ENCODE measurements around the gene SFRP4. TPM values are rescaled to one million over a fixed set of nuclear protein-coding genes. Genes with fewer than 3 reads are reported as not detected.

Gene SFRP4
- total RNA-seq, 3 donors from 2014 or later (not counting 1 experiment from before 2014, with no cell fraction given): 0.09 TPM; not detected in 2

DNA sequence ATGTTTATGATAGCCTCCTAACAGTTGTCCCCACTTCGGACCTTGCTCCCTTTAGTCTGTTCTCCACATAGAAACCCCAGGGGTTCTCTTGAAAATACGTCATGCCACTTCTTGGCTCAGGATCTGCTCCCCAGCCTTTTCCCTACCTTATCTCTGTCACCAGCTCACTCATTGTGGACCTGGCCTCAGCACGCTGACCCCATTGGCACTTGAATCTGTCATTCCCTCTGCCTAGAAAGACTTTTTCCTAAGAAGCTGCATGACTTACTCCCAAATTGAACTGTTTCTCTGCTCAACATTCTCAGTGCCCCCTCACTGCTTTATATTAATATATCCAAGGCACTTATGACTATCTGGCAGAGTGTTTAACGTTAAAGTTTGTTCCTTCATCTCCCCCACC, 12.3 kb upstream of the SFRP4 start:
- Mint-ChIP-seq H3K9me3 (no peaks in the 10 kb centered on the region), H3K27me3 (ENCODE audit: low read depth in 2 of 2) (no peaks in the 10 kb centered on the region), H3K27ac (no peak overlapping the region), H3K4me3 (no peak overlapping the region), H3K4me1 (no peaks in the 10 kb centered on the region), H3K36me3 (no peaks in the 10 kb centered on the region)
- intact Hi-C loops (cut with micrococcal nuclease): no loop called here
- H3K9me3 ChIP-seq (ENCODE audit: control insufficient read depth, insufficient read depth, low read length): peaks cover 2% of the 10 kb centered on the region
- WGBS (ENCODE audit: insufficient coverage): 86% methylated on average over 3 of the region's 4 CpGs
- H3K4me1 ChIP-seq (ENCODE audit: control insufficient read depth, insufficient read depth, low read length): no peaks in the 10 kb centered on the region
- TF ChIP-seq CTCF (IDR thresholded peaks at IDR 0.05): no peak
- no peaks in the 10 kb centered on the region for H3K36me3 ChIP-seq (ENCODE audit: control insufficient read depth, insufficient read depth, low read length)
- no peak overlapping the region for H3K27ac ChIP-seq (ENCODE audit: low read length)
- H3K27me3 ChIP-seq (ENCODE audit: control insufficient read depth, insufficient read depth, low read length): no peaks in the 10 kb centered on the region
- no peak overlapping the region for H3K4me3 ChIP-seq (ENCODE audit: low read length)
- DNase-seq (no peak), ATAC-seq (no peak)

GRCh38 chr7:37927773-37928444, 11.3 kb upstream of the SFRP4 start:
- no peak for TF ChIP-seq CTCF (IDR thresholded peaks at IDR 0.05)
- Histone ChIP-seq H3K27me3 (ENCODE audit: control insufficient read depth, insufficient read depth, low read length) (no peaks in the 10 kb centered on the region), H3K4me1 (ENCODE audit: control insufficient read depth, insufficient read depth, low read length) (no peaks in the 10 kb centered on the region), H3K9me3 (ENCODE audit: control insufficient read depth, insufficient read depth, low read length) (peaks cover 2% of the 10 kb centered on the region), H3K4me3 (ENCODE audit: low read length) (no peak overlapping the region), H3K27ac (ENCODE audit: low read length) (no peak overlapping the region), H3K36me3 (ENCODE audit: control insufficient read depth, insufficient read depth, low read length) (no peaks in the 10 kb centered on the region)
- 77% methylated on average over 2 of the region's 2 CpGs for WGBS (ENCODE audit: insufficient coverage)
- ATAC-seq (no peak), DNase-seq (no peak)
- no peak overlapping the region for H3K4me3 Mint-ChIP-seq
- intact Hi-C loops (cut with micrococcal nuclease): no loop called here
- no peak overlapping the region for H3K27ac Mint-ChIP-seq
- H3K36me3 Mint-ChIP-seq: no peaks in the 10 kb centered on the region
- H3K27me3 Mint-ChIP-seq (ENCODE audit: low read depth in 2 of 2): peaks cover 0 to 4% of the 10 kb centered on the region in 2 donors
- no peaks in the 10 kb centered on the region for H3K9me3 Mint-ChIP-seq
- H3K4me1 Mint-ChIP-seq: no peaks in the 10 kb centered on the region

DNA sequence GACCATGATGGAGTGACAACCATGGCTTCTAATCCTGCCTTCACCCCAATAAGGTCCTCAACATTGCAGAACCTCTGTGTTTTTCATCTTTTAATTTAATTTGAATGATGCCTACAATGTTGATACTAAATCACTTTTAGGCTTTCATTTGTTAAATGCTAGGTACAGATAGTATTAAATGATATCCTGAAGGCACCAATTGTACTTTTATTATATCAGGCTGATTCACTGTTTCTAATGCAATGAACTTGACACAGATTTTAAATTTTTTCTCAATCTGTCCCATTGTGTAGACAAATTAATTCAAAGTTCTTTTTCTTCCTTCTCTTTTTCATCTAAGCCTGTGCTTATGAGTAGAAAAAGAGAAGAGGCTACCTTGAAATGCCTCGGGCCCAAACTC, 9.0 kb upstream of the SFRP4 start:
- Mint-ChIP-seq H3K36me3 (no peaks in the 10 kb centered on the region), H3K27ac (no peak overlapping the region), H3K4me3 (no peak overlapping the region), H3K9me3 (no peaks in the 10 kb centered on the region), H3K4me1 (peaks cover 6% of the 10 kb centered on the region in 2 donors), H3K27me3 (ENCODE audit: low read depth in 2 of 2) (peaks cover 5 to 8% of the 10 kb centered on the region in 2 donors)
- DNase-seq (no peak), ATAC-seq (no peak)
- peaks cover 2% of the 10 kb centered on the region for H3K9me3 ChIP-seq (ENCODE audit: control insufficient read depth, insufficient read depth, low read length)
- no peak for TF ChIP-seq CTCF (IDR thresholded peaks at IDR 0.05)
- H3K27ac ChIP-seq (ENCODE audit: low read length): no peak overlapping the region
- no peak overlapping the region for H3K4me3 ChIP-seq (ENCODE audit: low read length)
- H3K4me1 ChIP-seq (ENCODE audit: control insufficient read depth, insufficient read depth, low read length): peaks cover 6% of the 10 kb centered on the region
- H3K27me3 ChIP-seq (ENCODE audit: control insufficient read depth, insufficient read depth, low read length): no peaks in the 10 kb centered on the region
- intact Hi-C loops (cut with micrococcal nuclease): no loop called here
- no peaks in the 10 kb centered on the region for H3K36me3 ChIP-seq (ENCODE audit: control insufficient read depth, insufficient read depth, low read length)
- WGBS (ENCODE audit: insufficient coverage): no CpG with 5 or more reads among the region's 1 CpG

- ATAC-seq: no peak
- H3K4me3 Mint-ChIP-seq: no peak overlapping the region
- TF ChIP-seq CTCF (IDR thresholded peaks at IDR 0.05): no peak
These were observed 7.9 kb upstream of the SFRP4 start for GRCh38 chr7:37924491-37925041.

More at GRCh38 chr7:37924491-37925041, 7.9 kb upstream of the SFRP4 start:
- Histone ChIP-seq H3K9me3 (ENCODE audit: control insufficient read depth, insufficient read depth, low read length) (peaks cover 2% of the 10 kb centered on the region), H3K4me3 (ENCODE audit: low read length) (no peak overlapping the region), H3K27ac (ENCODE audit: low read length) (no peak overlapping the region), H3K4me1 (ENCODE audit: control insufficient read depth, insufficient read depth, low read length) (peaks cover 11% of the 10 kb centered on the region), H3K27me3 (ENCODE audit: control insufficient read depth, insufficient read depth, low read length) (no peaks in the 10 kb centered on the region), H3K36me3 (ENCODE audit: control insufficient read depth, insufficient read depth, low read length) (no peaks in the 10 kb centered on the region)
- H3K27me3 Mint-ChIP-seq (ENCODE audit: low read depth in 2 of 2): peaks cover 8 to 12% of the 10 kb centered on the region in 2 donors
- H3K4me1 Mint-ChIP-seq: peaks cover 12% of the 10 kb centered on the region in 2 donors
- DNase-seq: no peak
- no peaks in the 10 kb centered on the region for H3K36me3 Mint-ChIP-seq
- H3K27ac Mint-ChIP-seq: no peak overlapping the region
- WGBS (ENCODE audit: insufficient coverage): 84% methylated on average over 3 of the region's 3 CpGs
- no peaks in the 10 kb centered on the region for H3K9me3 Mint-ChIP-seq
- intact Hi-C loops (cut with micrococcal nuclease): no loop called here

Measured in natural killer cell (primary cell).